GM12892 (cell line): ENCODE data around the gene OLAH.

Experiments used
- POLR2A ChIP-seq: IDR thresholded peaks from 2 replicates; pipeline ENCODE4 v1.6.1; 2011; ENCODE audit warnings: low read depth, low read length, control low read depth
- POLR2AphosphoS5 ChIP-seq: IDR thresholded peaks from 2 replicates; pipeline ENCODE4 v1.6.1; 2011; ENCODE audit warnings: low read depth, low read length, control low read depth

- TF ChIP-seq POLR2A, result no peak
- TF ChIP-seq POLR2AphosphoS5, result no peak
Measured at GRCh38 chr10:15103513-15103912, 59.8 kb downstream of the OLAH start.
